Inflammatory macrophage treated with lipopolysaccharide for 1 hour (primary cell): ENCODE results near the gene PDE1A.

Source experiments
- DNase-seq, 2 donors: peaks; one replicate each; pipeline ENCODE4 v3.0.0-alpha.2; 2020 to 2022

The PDE1A gene

GRCh38 chr2:182113334-182113733, 313.5 kb downstream of the PDE1A start:
- DNase-seq = no peak

- DNase-seq = no peak
Measured at GRCh38 chr2:182110347-182110746, 316.5 kb downstream of the PDE1A start.

DNA sequence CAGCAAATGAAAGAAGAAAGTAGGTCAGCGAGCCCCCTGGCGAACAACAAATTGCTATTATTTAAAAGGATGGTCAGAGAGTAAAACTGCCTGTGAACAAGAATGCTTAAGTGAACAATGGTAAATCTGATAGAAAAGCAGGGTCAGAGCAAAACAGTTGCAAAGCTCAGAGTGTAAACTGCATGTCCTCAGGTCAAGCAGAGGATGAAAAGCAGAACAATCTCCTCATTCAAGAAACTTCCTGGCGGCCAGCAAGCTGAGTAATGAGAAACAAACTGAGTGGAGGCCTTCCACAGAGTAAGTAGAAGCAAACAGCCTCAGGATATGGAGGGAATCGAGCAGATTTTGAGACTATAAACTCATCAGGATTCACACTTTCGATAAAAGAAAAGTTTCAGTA, 323.3 kb downstream of the PDE1A start:
- no peak for DNase-seq

DNA sequence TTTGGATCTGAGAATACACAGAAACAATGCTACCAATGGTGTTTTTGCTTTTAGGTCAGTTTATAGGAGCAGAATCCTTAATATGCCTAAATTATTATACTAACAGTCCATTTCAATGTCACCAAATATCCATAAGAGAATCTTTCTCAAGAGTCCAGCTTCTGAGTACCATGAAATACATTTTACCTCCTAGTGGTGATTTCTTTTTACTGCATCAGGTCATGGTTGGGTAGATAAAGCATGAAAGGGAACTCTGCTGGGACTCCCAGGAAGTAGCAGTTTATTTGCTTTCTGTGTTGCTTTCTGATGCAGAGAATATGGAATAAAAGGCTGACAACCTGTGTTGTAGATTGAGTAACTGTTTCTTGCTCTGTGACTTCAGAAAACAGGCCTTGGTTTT, 325.6 kb downstream of the PDE1A start:
- DNase-seq = peak in 1 of 2 donors; percentile 18

DNA sequence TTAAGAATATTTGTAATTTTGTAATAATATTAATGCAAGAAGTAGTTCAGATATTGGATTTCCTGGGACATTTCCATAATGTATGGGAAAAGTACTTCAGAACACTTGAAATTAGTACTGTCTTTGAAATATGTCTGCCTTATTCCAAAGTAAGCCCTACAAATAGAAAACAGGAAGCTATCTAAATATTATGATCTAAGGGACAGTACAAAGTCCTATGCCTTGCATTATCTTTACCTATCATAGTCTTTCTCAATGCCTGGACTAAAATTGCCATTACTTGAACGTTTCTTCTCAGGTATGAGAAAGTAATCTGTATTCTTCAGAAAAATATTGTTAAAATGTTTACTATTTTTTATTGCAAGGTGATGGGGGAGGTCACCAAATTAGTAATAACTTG, 328.2 kb downstream of the PDE1A start:
- no peak for DNase-seq

GRCh38 chr2:182097571-182098164, 329.2 kb downstream of the PDE1A start:
- no peak for DNase-seq

DNA sequence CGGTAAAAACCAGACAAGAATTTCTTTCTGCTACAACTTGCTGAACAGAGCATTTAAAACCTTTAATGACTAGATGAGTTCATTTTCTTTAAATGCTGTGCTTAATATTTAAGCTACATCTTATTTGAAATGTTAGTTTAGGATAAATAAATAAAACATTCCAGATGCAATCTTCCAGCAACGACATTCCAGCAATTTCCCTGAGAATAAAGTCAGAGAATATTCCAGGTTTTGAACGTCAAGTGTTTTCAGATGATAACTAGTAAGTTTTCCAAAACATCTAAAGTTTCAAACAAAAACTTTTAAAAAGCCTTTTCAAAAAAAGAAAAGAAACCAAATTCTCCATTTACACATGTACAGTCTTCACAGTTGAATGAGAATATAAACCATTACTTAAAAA, 336.4 kb downstream of the PDE1A start:
- no peak for DNase-seq
